ENCODE data around the gene IL17C. TPM values are rescaled to one million over a fixed set of nuclear protein-coding genes. Genes with fewer than 3 reads are reported as not detected.

Gene IL17C
- total and polyA plus RNA-seq, 2 of the 8 experiments (the other 6 are each of a cell fraction or from before 2014, with no cell fraction given), result 1.1 to 1.9 TPM

DNA sequence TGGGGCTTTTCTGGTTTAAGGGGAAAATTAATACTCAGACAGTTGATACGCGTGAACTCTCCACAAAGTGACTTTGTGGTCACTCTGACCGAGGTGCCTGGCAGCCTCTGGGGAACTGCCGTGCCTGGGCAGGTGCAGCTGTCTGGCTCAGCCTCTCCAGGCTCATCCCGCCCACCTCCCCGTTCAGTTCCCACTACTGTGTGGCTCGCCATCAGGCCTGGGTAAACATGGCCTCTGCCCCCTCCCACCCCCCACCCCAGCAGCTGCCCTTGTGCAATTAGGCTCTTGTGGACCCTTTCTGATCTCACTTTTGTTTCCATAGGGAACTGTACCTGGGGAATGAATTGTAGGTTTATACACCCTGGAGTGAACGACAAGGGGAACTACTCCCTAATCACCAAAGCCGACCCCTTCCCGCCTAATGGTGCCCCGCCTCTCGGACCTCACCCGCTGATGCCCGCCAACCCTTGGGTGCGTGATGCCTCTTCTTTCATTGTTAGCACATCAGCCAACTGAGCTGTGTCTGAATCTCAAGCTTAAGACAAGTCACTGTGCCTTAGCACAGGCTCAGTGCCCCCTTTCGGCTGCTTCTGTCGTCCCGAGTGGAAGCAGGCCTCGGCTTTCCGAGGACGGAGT lies 40.4 kb upstream of the IL17C start:
- Histone ChIP-seq H4K20me1 (replicated peaks in 1 of 2; ENCODE audit: control insufficient read depth in 1 of 2, insufficient read depth in 2 of 2, low read length in 2 of 2) (peaks cover 6 to 21% of the 10 kb centered on the region in 2 experiments), H2BK12ac (ENCODE audit: low read depth, low read length) (no peak overlapping the region), H3K27ac (ENCODE audit: low read depth, low read length) (no peak overlapping the region), H2AK5ac (ENCODE audit: low read depth, low read length) (no peak overlapping the region), H3K9ac (replicated peaks in 1 of 4; ENCODE audit: extremely low read depth in 1 of 4, low read depth in 3 of 4, low read length in 3 of 4) (no peak overlapping the region; a peak in 2 of 7 replicates), H3K27me3 (replicated peaks in 1 of 4; ENCODE audit: control insufficient read depth in 3 of 4, extremely low read depth in 1 of 4, insufficient read depth in 3 of 4, low read length in 3 of 4) (no peaks in the 10 kb centered on the region), H2BK5ac (ENCODE audit: low read depth, low read length) (no peak overlapping the region), H4K5ac (ENCODE audit: insufficient read length, low read depth, low read length) (no peak overlapping the region), H2BK15ac (ENCODE audit: low read length) (no peak overlapping the region), H3K14ac (ENCODE audit: insufficient read length) (no peak overlapping the region), H2AFZ (ENCODE audit: low read length) (no peak overlapping the region), H3K4me2 (ENCODE audit: insufficient read depth in 1 of 2, low read depth in 2 of 2, low read length in 2 of 2) (no peak overlapping the region), H4K8ac (ENCODE audit: extremely low read depth, insufficient read depth, low read length) (no peak overlapping the region), H3K36me3 (ENCODE audit: control insufficient read depth in 2 of 4, insufficient read depth in 4 of 4, low read length in 3 of 4) (peaks cover 15 to 40% (median 32%) of the 10 kb centered on the region in 4 experiments), H3K9me3 (ENCODE audit: insufficient read depth in 2 of 2, low read depth in 1 of 2, low read length in 1 of 2) (no peaks in the 10 kb centered on the region), H3K4me3 (ENCODE audit: extremely low read depth in 1 of 4, insufficient read depth in 2 of 4, low read depth in 3 of 4, low read length in 4 of 4) (no peak overlapping the region), H3K23ac (ENCODE audit: insufficient read length) (no peak overlapping the region), H3K79me2 (ENCODE audit: control insufficient read depth in 1 of 2, insufficient read depth in 2 of 2, low read length in 2 of 2) (peaks cover 0 to 16% of the 10 kb centered on the region in 2 experiments; a peak in 2 of 4 replicates), H3K79me1 (ENCODE audit: low read depth, low read length) (peaks cover 3% of the 10 kb centered on the region; the same call in 1 of the 2 replicates), H3K4ac (replicated peaks; ENCODE audit: insufficient read length, low read depth, low read length) (no peak overlapping the region), H3K4me1 (replicated peaks in 1 of 4; ENCODE audit: control insufficient read depth in 3 of 4, insufficient read depth in 4 of 4, low read length in 3 of 4) (peaks cover 0 to 3% (median 0%) of the 10 kb centered on the region in 4 experiments; a peak in 3 of 7 replicates), H3K23me2 (ENCODE audit: low read depth, low read length) (no peaks in the 10 kb centered on the region), H2BK20ac (ENCODE audit: low read length) (no peak overlapping the region), H3K56ac (replicated peaks; ENCODE audit: insufficient read length, low read depth, low read length) (no peak overlapping the region), H3K18ac (ENCODE audit: extremely low read depth, low read length) (no peak overlapping the region), H4K91ac (replicated peaks; ENCODE audit: insufficient read length, low read length) (no peak overlapping the region), H2BK120ac (replicated peaks; ENCODE audit: low read depth, low read length) (no peak overlapping the region)
- ChIA-PET CTCF (ENCODE audit: partially characterized antibody) (interaction anchor here (3.3 kb wide), 1 partner anchor 12 kb away, joined by 17 read pairs; no protein-coding TSS in a partner anchor), POLR2A (ENCODE audit: partially characterized antibody) (no interaction called here)
- FAIRE-seq (no peak), DNase-seq (ENCODE audit: low read depth in 1 of 2, low spot score in 2 of 2) (no peak)
- TF ChIP-seq CBX5 (IDR thresholded peaks at IDR 0.05; ENCODE audit: low read depth, low read length), result no peak
- 91% methylated on average over 21 of the region's 21 CpGs; no CpG with 5 or more reads in 1 of the 2 experiments for WGBS, 2 experiments (ENCODE audit: extremely low coverage in 1 of 2, insufficient coverage in 1 of 2, insufficient read length in 1 of 2, insufficient replicate concordance in 2 of 2, low coverage in 1 of 2, low lambda C conversion rate in 2 of 2, missing lambda C conversion rate in 1 of 2)

Measured in H1 (cell line).